A172 (cell line): ENCODE measurements around the gene LEF1. TPM values are rescaled to one million over a fixed set of nuclear protein-coding genes. Genes with fewer than 3 reads are reported as not detected.

ENCODE experiments used
- DNase-seq: peaks from one replicate; pipeline ENCODE4 v3.0.0-alpha.2; 2015; ENCODE audit warnings: low spot score
- total RNA-seq: library from RNA; depleted of rRNA; stranded (reverse); fragments of >200 nt; shearing (Covaris generic); gene quantifications from 2 replicates; pipeline ENCODE4 v1.2.3, GENCODE V29; 2014

Gene LEF1
- total RNA-seq, 1 experiment from 2014 or later, result 6.1 TPM

GRCh38 chr4:108175966-108176365 is 7.2 kb upstream of the LEF1 start:
- DNase-seq, result no peak

- no peak for DNase-seq
Observed at GRCh38 chr4:108174856-108175255, 6.1 kb upstream of the LEF1 start.

- DNase-seq, result no peak
Observed at GRCh38 chr4:108173599-108174057, 4.9 kb upstream of the LEF1 start.

GRCh38 chr4:108172753-108173598 is 4.2 kb upstream of the LEF1 start:
- peak; percentile 10 for DNase-seq

- DNase-seq, result no peak
Observed at GRCh38 chr4:108172231-108172752, 3.6 kb upstream of the LEF1 start.

GRCh38 chr4:108171339-108172230 is 2.9 kb upstream of the LEF1 start:
- no peak for DNase-seq

GRCh38 chr4:108170631-108171338 is 2.1 kb upstream of the LEF1 start:
- no peak for DNase-seq

GRCh38 chr4:108169664-108170063 is 932 bp upstream of the LEF1 start:
- DNase-seq, result no peak

- peak; percentile 10 for DNase-seq
Observed at GRCh38 chr4:108168160-108168670, 517 bp downstream of the LEF1 start.

- DNase-seq, result no peak
Observed at GRCh38 chr4:108166441-108167315, 2.1 kb downstream of the LEF1 start.

- no peak for DNase-seq
Observed at GRCh38 chr4:108166038-108166437, 2.7 kb downstream of the LEF1 start.

GRCh38 chr4:108165586-108165985 is 3.1 kb downstream of the LEF1 start:
- DNase-seq, result no peak

GRCh38 chr4:108163351-108163750 is 5.4 kb downstream of the LEF1 start:
- DNase-seq, result no peak

GRCh38 chr4:108160741-108161352 is 7.9 kb downstream of the LEF1 start:
- DNase-seq, result no peak

- no peak for DNase-seq
Observed at GRCh38 chr4:108159845-108160244, 8.9 kb downstream of the LEF1 start.

- DNase-seq, result no peak
Observed at GRCh38 chr4:108157655-108158054, 11.1 kb downstream of the LEF1 start.

- DNase-seq, result no peak
Observed at GRCh38 chr4:108156391-108156790, 12.3 kb downstream of the LEF1 start.

- no peak for DNase-seq
Observed at GRCh38 chr4:108155373-108155772, 13.4 kb downstream of the LEF1 start.

GRCh38 chr4:108152980-108153379 is 15.8 kb downstream of the LEF1 start:
- DNase-seq, result no peak
